IPS-20b (cell line): Measurements from ENCODE around the gene KIF17.
"Not testable (repeated sequence)": the region's sequence is repeated elsewhere in the genome, so short reads cannot be mapped to it uniquely, and the experiment has no call there.

ENCODE experiments used
- H3K27ac ChIP-seq: one replicate; pipeline ENCODE4 v1.5.1; 2013; ENCODE audit warnings: low read length
- H3K27me3 ChIP-seq: 2 replicates; pipeline ENCODE4 v1.6.1; 2013; ENCODE audit warnings: mild to moderate bottlenecking, low read length, inconsistent platforms; ENCODE audit not compliant: insufficient read depth
- H3K36me3 ChIP-seq: 2 replicates; pipeline ENCODE4 v1.6.1; 2013; ENCODE audit warnings: low read depth, mild to moderate bottlenecking, inconsistent platforms, low read length, moderate library complexity; ENCODE audit not compliant: insufficient read depth
- H3K4me1 ChIP-seq: 2 replicates; pipeline ENCODE4 v1.6.1; 2013; ENCODE audit warnings: mild to moderate bottlenecking, control low read depth, inconsistent platforms, low read length, moderate library complexity; ENCODE audit not compliant: insufficient read depth
- H3K4me3 ChIP-seq: 2 replicates; pipeline ENCODE4 v1.5.1; 2013; ENCODE audit warnings: mild to moderate bottlenecking, low read length, inconsistent platforms
- H3K9ac ChIP-seq: 2 replicates; pipeline ENCODE4 v1.6.1; 2013; ENCODE audit warnings: low read depth, mild to moderate bottlenecking, inconsistent platforms, low read length, moderate library complexity
- H3K9me3 ChIP-seq: 2 replicates; pipeline ENCODE4 v1.6.1; 2013; ENCODE audit warnings: mild to moderate bottlenecking, low read depth, low read length, inconsistent platforms; ENCODE audit not compliant: insufficient read depth

Gene KIF17

DNA sequence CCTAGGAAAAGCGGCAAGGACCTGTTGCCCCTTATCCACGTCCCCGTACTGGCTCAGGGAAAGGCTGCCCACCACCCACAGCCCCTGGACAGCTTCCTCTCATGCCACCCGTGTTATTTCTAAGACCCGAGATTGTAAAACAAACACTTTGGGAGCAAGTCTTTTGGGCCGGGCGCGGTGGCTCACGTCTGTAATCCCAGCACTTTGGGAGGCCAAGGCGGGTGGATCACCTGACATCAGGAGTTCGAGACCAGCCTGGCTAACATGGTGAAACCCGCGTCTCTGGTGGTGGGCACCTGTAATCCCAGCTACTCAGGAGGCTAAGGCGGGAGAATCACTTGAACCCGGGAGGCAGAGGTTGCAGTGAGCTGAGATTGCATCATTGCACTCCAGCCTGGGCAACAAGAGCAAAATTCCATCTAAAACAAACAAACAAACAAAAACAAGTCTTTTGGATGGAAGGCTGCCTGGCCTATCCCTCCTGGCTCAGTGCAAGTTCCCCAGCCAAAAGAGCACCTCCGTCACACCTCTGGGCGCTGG is 606 bp upstream of the KIF17 start:
- H3K4me3 ChIP-seq, result peak overlapping the region; percentile 66
- not testable (repeated sequence) for H3K4me1 ChIP-seq, H3K9me3 ChIP-seq, H3K27ac ChIP-seq, H3K36me3 ChIP-seq
- peak overlapping the region; percentile 27; the same call in 1 of the 2 replicates for H3K9ac ChIP-seq
- H3K27me3 ChIP-seq, result peaks cover 36% of the 10 kb centered on the region

DNA sequence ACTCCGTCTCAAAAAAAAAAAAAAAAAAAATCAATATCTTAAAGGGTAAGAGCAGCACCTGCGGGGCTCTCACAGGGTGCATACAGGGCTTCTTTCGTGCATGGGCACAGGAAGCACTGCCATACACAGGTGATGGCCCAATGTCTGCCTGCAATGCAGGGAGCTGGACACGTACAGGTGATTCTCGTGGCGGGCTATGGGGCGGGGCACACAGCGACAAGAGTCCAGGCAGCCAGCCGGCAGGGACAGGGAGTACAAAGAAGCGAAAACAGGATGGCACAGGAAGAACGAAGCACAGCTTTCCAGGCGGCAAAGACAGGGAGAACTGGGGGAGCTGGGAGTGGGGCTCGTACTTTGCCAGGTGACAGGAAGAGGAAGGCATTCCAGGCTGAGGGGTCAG is 1.6 kb downstream of the KIF17 start:
- Histone ChIP-seq H3K4me1 (no peaks in the 10 kb centered on the region), H3K36me3 (no peaks in the 10 kb centered on the region), H3K9me3 (no peaks in the 10 kb centered on the region), H3K9ac (no peak overlapping the region), H3K27ac (no peak overlapping the region), H3K27me3 (peaks cover 36% of the 10 kb centered on the region), H3K4me3 (0 out of 2 replicates have a peak overlapping the region, but pooled peaks have one; percentile 51)

DNA sequence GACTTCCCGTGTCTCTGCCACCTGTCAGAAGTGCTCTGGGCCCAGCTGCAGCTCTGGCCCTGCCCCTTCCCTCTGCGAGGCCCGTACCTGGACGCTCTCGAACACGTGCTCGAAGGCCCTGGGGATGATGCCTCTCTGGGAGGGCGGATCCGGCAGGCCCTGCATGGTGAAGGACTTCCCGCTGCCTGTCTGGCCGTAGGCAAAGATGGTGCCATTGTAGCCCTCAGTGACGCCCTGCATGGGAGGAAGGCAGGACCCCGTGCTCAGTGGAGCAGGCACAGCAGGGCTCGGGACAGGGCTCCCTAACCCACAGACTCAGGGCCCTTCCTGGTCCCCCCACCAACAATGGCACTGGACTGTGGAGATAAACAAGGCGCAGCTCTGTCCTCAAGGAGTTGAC is 2.4 kb downstream of the KIF17 start:
- Histone ChIP-seq H3K9ac (no peak overlapping the region), H3K36me3 (no peaks in the 10 kb centered on the region), H3K27ac (no peak overlapping the region), H3K4me3 (no peak overlapping the region), H3K4me1 (no peaks in the 10 kb centered on the region), H3K9me3 (no peaks in the 10 kb centered on the region), H3K27me3 (peaks cover 36% of the 10 kb centered on the region)

DNA sequence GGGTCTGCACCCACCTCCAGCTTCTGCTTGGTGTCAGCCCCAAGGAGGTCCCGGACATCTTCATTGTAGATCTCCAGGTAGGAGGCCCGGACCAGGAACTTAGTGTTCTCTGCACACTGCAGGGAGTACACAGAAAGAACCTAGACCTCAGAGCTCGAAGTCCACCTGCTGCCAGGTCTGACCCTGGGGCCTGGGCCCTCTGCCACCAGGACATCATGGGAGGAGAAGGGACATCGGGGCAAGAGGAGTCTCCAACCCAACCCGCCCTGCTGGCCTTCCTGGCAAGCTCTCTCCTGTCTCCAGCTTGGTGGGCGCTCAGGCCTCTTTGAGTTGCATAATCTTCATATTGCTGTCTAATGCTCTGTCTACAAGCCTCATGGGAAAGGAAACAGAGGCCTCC is 4.4 kb downstream of the KIF17 start:
- peaks cover 17% of the 10 kb centered on the region for H3K27me3 ChIP-seq
- no peaks in the 10 kb centered on the region for H3K36me3 ChIP-seq
- H3K9me3 ChIP-seq, result no peaks in the 10 kb centered on the region
- H3K4me1 ChIP-seq, result no peaks in the 10 kb centered on the region
- H3K9ac ChIP-seq, result no peak overlapping the region
- no peak overlapping the region for H3K27ac ChIP-seq
- H3K4me3 ChIP-seq, result no peak overlapping the region

DNA sequence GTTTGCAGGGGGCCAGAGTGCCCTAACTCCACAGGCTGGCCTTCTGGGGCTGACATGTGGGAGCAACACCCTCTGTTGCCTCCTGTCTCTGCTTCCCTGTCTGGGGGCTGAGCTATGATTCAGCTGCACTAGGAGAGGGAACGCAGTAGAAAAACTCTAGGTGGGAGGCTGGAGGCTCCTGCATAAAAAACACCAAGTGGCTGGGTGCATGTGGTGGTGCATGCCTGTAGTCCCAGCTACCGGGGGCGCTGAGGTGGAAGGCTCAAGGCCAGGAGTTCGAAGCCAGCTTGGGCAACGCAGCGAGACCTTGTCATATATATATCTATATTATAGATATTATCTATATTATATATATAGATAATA is 5.6 kb downstream of the KIF17 start:
- no peaks in the 10 kb centered on the region for H3K4me1 ChIP-seq
- no peak overlapping the region for H3K9ac ChIP-seq
- H3K27me3 ChIP-seq, result peaks cover 10% of the 10 kb centered on the region
- H3K9me3 ChIP-seq, result no peaks in the 10 kb centered on the region
- H3K36me3 ChIP-seq, result no peaks in the 10 kb centered on the region
- H3K27ac ChIP-seq, result no peak overlapping the region
- H3K4me3 ChIP-seq, result no peak overlapping the region

DNA sequence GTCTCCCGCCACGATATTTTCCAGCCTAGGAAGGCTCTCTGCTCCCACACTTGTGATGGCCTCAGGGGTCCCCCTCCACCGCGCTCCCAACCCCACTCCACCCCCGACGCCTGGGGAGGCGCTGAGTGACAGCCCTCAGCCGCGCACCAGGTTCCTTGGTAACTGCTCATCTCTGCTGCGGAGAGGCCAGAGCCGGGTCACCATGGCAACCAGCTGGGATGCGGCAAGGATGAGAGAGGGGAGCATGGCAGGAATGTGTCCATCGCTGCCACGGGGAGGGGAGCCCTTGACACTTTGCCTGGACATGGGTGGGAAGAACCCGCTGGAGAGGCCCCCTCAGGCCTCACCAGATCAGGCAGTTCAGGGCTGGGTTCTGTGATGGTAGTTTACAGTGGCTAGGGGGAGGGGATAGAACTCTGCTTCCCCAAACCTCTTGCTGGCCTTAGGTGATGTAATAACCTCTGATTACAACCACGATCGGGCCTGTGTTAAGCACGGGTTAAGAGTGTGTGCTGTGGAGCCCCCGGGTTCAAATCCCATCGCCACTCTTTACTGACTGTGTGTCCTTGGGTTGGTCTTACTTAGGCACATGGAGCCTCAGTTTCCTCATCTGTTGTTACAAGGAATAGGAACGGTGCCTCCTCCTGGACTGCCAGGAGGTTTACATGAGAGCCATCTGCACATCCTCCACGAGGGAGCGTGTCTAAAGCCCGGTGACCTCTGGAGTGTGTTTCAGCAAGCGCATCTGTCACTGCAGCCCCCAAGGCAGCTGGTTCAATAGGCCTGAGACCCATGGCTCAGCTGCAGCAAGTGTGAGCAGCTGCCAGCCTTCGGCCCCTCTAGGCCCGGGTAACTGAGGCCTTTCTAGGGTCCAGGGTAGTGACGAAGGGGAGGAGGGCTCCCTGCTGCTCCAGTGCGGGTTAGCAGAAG is 6.3 kb downstream of the KIF17 start:
- H3K4me1 ChIP-seq, result no peaks in the 10 kb centered on the region
- H3K4me3 ChIP-seq, result no peak overlapping the region
- H3K27me3 ChIP-seq, result peaks cover 4% of the 10 kb centered on the region
- no peaks in the 10 kb centered on the region for H3K9me3 ChIP-seq
- no peaks in the 10 kb centered on the region for H3K36me3 ChIP-seq
- no peak overlapping the region for H3K27ac ChIP-seq
- H3K9ac ChIP-seq, result no peak overlapping the region

DNA sequence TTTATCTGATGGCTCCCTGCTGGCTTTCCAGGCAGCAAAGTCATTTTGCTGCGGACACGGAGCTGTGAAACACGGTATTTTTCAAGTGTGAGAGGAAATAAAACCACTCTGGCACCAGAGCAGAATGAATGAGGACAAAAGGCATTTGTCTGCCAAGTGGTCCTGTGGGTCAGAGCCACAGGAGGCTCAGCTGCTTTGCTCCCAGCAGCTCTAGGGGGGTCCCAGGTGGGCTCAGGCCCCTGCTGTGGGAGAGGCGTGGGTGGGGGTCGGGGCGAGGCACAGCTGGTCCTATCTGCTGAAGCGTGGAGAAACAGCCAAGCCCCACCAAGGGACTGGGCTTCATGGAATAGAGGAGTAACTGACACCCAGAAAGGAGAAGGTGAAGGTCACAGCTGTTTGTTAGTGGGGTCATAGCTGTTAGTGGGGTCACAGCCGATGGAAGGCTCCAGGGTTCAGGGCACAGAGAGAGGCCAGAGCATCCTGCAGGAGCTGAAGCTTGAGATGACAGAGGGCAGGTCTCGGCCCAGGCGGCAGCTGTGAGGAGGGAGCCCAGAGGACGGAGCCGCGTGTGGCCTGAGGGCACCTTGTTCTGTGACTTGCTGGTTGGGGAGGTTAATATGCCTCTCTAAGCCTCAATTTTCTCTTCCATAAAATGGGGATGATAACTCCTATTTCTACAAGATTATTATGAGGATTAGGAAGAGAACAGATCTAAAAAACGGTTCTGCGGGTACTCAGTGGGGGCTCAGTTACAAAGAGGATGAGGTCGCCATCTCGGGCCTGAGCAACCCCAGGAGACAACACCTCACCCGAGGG is 7.1 kb downstream of the KIF17 start:
- Histone ChIP-seq H3K27ac (no peak overlapping the region), H3K36me3 (no peaks in the 10 kb centered on the region), H3K9me3 (no peaks in the 10 kb centered on the region), H3K4me1 (no peaks in the 10 kb centered on the region), H3K9ac (no peak overlapping the region), H3K4me3 (no peak overlapping the region), H3K27me3 (no peaks in the 10 kb centered on the region)

DNA sequence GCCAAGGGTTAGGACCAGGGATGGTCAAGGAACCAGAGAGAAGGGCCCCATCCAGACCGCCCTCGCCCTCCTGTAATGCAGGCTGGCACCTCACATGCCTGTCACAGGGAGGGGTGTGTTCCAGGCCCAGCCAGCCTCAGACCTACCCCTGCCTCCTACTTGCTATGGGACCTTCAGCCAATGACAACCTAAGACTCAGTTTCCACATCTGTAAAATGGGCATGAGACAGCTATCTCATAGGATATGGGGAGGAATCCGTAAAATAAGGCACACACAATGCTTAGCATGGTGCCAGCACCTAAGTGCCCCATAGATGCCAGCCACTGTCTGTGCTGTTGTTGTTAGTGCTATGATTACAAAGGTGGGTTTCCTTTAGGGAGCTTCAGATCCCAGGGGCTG is 7.9 kb downstream of the KIF17 start:
- H3K36me3 ChIP-seq, result no peaks in the 10 kb centered on the region
- H3K9me3 ChIP-seq, result no peaks in the 10 kb centered on the region
- H3K9ac ChIP-seq, result no peak overlapping the region
- no peak overlapping the region for H3K27ac ChIP-seq
- H3K4me3 ChIP-seq, result no peak overlapping the region
- H3K27me3 ChIP-seq, result no peaks in the 10 kb centered on the region
- H3K4me1 ChIP-seq, result no peaks in the 10 kb centered on the region

DNA sequence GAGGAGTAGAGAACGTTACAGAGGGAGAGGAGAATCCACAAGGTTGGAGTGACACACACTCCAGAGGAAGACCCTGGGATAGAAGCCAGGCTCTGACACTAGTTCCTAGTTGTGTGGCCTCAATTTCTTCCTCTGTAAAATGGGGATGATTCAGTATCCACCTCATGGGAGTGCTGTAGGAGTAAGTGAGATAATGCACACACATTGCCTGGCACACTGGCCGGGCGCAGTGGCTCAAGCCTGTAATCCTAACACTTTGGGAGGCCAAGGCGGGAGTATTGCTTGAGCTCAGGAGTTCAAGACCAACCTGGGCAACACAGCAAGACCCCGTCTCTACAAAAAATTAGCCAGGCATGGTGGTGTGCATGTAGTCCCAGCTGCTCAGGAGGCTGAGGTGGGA is 8.9 kb downstream of the KIF17 start:
- Histone ChIP-seq H3K4me3 (no peak overlapping the region), H3K4me1 (no peaks in the 10 kb centered on the region), H3K27me3 (no peaks in the 10 kb centered on the region), H3K36me3 (no peaks in the 10 kb centered on the region), H3K9me3 (no peaks in the 10 kb centered on the region), H3K27ac (no peak overlapping the region), H3K9ac (no peak overlapping the region)

DNA sequence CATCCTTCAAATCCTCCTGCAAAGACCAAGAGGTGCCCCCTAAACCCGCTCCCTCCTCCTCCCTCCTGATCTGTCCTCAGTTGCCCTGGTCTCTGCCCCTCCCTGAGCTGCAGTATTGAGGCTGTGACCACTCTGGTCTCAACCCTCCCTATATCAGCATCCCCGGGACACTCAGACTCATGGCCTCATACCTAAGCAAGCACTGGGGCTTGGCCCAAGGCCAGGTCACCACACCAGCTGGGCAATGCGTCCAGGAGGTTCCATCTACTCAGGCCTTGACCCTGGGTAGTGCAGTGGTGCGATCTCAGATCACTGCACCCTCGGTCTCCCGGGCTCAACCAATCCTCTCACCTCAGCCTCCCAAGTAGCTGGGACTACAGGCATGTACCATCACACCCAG is 9.8 kb downstream of the KIF17 start:
- Histone ChIP-seq H3K27ac (no peak overlapping the region), H3K27me3 (no peaks in the 10 kb centered on the region), H3K9me3 (no peaks in the 10 kb centered on the region), H3K36me3 (no peaks in the 10 kb centered on the region), H3K4me3 (no peak overlapping the region), H3K9ac (no peak overlapping the region), H3K4me1 (no peaks in the 10 kb centered on the region)

DNA sequence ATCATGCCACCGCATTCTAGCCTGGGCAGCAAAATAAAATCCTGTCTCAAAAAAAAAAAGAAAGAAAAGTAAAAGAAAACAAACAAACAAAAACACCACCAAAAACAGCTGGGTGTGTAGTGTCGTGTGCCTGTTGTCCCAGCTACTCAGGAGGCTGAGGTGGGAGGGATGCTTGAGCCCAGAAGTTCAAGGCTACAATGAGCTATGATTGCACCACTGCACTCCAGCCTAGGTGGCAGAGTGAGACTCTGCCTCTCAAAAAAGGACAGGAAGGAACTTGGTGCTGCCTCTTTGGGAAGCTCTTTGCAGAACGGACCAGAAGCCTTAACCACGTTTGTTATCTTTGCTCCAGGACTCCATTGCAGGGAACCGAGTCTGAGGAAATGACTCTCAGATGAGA is 11.0 kb downstream of the KIF17 start:
- Histone ChIP-seq H3K36me3 (no peaks in the 10 kb centered on the region), H3K27ac (no peak overlapping the region), H3K27me3 (no peaks in the 10 kb centered on the region), H3K4me1 (no peaks in the 10 kb centered on the region), H3K4me3 (no peak overlapping the region), H3K9ac (no peak overlapping the region; the same call in 1 of the 2 replicates), H3K9me3 (no peaks in the 10 kb centered on the region)
